Ammon's horn (tissue), 1 donor: ENCODE measurements around the gene MYH9.
"Not testable (repeated sequence)": the region's sequence is repeated elsewhere in the genome, so short reads cannot be mapped to it uniquely, and the experiment has no call there.

ENCODE experiments used
- DNase-seq: peaks from one replicate; pipeline ENCODE4 v3.0.0-alpha.2; 2016; ENCODE audit warnings: low spot score

MYH9 gene

GRCh38 chr22:36292823-36293530, 94.8 kb downstream of the MYH9 start:
- no peak for DNase-seq

GRCh38 chr22:36291831-36292740, 95.7 kb downstream of the MYH9 start:
- DNase-seq, result no peak

GRCh38 chr22:36290391-36291075, 97.2 kb downstream of the MYH9 start:
- DNase-seq, result not testable (repeated sequence)

GRCh38 chr22:36289948-36290371, 97.8 kb downstream of the MYH9 start:
- not testable (repeated sequence) for DNase-seq

- no peak for DNase-seq
Measured at GRCh38 chr22:36289406-36289870, 98.3 kb downstream of the MYH9 start.

GRCh38 chr22:36288571-36289405, 99.0 kb downstream of the MYH9 start:
- DNase-seq, result no peak

- DNase-seq, result no peak
Measured at GRCh38 chr22:36287881-36288515, 99.8 kb downstream of the MYH9 start.

- DNase-seq, result peak; percentile 79
Measured at GRCh38 chr22:36286096-36286957, 101.4 kb downstream of the MYH9 start.

- DNase-seq, result no peak
Measured at GRCh38 chr22:36285545-36285944, 102.2 kb downstream of the MYH9 start.

GRCh38 chr22:36285017-36285416, 102.8 kb downstream of the MYH9 start:
- no peak for DNase-seq

- DNase-seq, result no peak
Measured at GRCh38 chr22:36284171-36284571, 103.6 kb downstream of the MYH9 start.

- no peak for DNase-seq
Measured at GRCh38 chr22:36282328-36282831, 105.4 kb downstream of the MYH9 start.

GRCh38 chr22:36281781-36282327, 105.9 kb downstream of the MYH9 start:
- no peak for DNase-seq

GRCh38 chr22:36280379-36280778, 107.4 kb downstream of the MYH9 start:
- no peak for DNase-seq

GRCh38 chr22:36279219-36279666, 108.5 kb downstream of the MYH9 start:
- DNase-seq, result no peak

- peak; percentile 80 for DNase-seq
Measured at GRCh38 chr22:36277482-36278291, 110.1 kb downstream of the MYH9 start.

GRCh38 chr22:36274531-36274930, 113.2 kb downstream of the MYH9 start:
- DNase-seq, result no peak

- DNase-seq, result not testable (repeated sequence)
Measured at GRCh38 chr22:36271951-36272350, 115.8 kb downstream of the MYH9 start.
